A549 (cell line): ENCODE results near the gene LIMCH1.

Experiments
- BHLHE40 ChIP-seq: IDR thresholded peaks from 2 replicates; pipeline ENCODE4 v1.6.1; 2012; ENCODE audit warnings: low read depth, low read length, inconsistent platforms
- ESRRA ChIP-seq: fragments of 150-350 bp; IDR thresholded peaks from 2 replicates; pipeline ENCODE4 v1.6.1; 2014; ENCODE audit warnings: mild to moderate bottlenecking, low read length, borderline replicate concordance
- HEYL ChIP-seq: fragments of 250-450 bp; sonication (Bioruptor Pico); IDR thresholded peaks from 2 replicates; pipeline ENCODE4 v1.8.0; 2021; ENCODE audit warnings: mild to moderate bottlenecking, moderate library complexity
- MYC ChIP-seq: IDR thresholded peaks from 2 replicates; pipeline ENCODE4 v1.6.1; 2012; ENCODE audit warnings: mild to moderate bottlenecking, inconsistent platforms, low read length, improper control_type of control experiment, borderline replicate concordance
- POLR2A ChIP-seq: IDR thresholded peaks from 2 replicates; pipeline ENCODE4 v1.6.1; 2012; ENCODE audit warnings: mild to moderate bottlenecking, low read length
- RAD21 ChIP-seq, 2 experiments: fragments of >200 bp in 1 of 2; sonication (Bioruptor Twin) in 1 of 2; formaldehyde crosslinking in 1 of 2; IDR thresholded peaks in 1 of 2; conservative IDR thresholded peaks in 1 of 2; 2 replicates in 1 of 2; 3 replicates in 1 of 2; pipeline ENCODE4 v1.6.1; 2012 to 2018; ENCODE audit warnings: inconsistent platforms in 1 of 2
- RFX5 ChIP-seq: fragments of 450-650 bp; IDR thresholded peaks from 2 replicates; pipeline ENCODE4 v1.7.1; 2014; ENCODE audit warnings: antibody characterized with exemption, mild to moderate bottlenecking, moderate library complexity
- ZNF302 ChIP-seq: fragments of 250-450 bp; sonication (Bioruptor Pico); IDR thresholded peaks from 2 replicates; pipeline ENCODE4 v1.9.0; 2021; ENCODE audit warnings: inconsistent platforms, mild to moderate bottlenecking, moderate library complexity
- ZSCAN20 ChIP-seq: fragments of 250-450 bp; sonication (Bioruptor Pico); IDR thresholded peaks from 2 replicates; pipeline ENCODE4 v1.8.0; 2022; ENCODE audit warnings: mild to moderate bottlenecking, moderate library complexity
- TF ChIP-seq, protein P1 (sequence below): fragments of >200 bp; sonication (Bioruptor Twin); formaldehyde crosslinking; IDR thresholded peaks from 3 replicates; pipeline ENCODE4 v1.5.1; 2016
- TF ChIP-seq, protein P2 (sequence below): IDR thresholded peaks from 2 replicates; pipeline ENCODE4 v1.6.1; 2012

DNA sequence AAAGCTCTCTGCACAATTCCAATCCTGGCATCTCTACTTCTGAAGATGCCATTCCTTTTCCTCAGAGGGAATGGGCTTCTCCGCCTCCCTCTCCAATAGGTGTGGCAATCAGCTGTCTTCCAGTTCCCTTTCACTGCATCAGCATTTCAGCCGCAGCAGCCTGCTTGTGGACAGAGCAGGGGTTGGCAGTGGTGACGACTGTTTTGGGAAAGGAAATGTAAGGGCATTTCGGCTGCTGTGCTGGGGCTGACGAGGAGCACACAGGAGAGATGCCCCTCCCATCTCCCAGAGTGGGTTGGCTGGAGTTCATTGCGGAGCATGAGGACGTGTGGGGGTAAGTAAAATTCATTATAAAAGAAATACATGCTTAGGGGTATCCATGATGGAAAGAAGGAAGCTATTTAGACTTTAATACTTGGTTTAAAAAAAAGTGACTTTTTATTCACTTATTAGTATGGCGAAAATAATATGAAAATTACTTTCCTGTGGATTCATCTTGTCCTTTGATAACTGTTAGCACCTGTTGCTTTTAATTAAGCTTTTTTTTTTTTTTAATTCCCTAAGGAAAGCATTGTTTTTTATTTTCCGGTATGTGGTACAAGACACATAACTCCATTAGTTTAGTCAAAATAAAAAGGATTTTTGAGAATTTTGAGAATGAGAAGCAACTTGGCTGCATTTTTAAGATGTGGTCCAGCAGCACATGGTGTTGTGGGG lies at the start of gene LIMCH1:
- no peak for TF ChIP-seq MYC
- TF ChIP-seq, protein P1, sequence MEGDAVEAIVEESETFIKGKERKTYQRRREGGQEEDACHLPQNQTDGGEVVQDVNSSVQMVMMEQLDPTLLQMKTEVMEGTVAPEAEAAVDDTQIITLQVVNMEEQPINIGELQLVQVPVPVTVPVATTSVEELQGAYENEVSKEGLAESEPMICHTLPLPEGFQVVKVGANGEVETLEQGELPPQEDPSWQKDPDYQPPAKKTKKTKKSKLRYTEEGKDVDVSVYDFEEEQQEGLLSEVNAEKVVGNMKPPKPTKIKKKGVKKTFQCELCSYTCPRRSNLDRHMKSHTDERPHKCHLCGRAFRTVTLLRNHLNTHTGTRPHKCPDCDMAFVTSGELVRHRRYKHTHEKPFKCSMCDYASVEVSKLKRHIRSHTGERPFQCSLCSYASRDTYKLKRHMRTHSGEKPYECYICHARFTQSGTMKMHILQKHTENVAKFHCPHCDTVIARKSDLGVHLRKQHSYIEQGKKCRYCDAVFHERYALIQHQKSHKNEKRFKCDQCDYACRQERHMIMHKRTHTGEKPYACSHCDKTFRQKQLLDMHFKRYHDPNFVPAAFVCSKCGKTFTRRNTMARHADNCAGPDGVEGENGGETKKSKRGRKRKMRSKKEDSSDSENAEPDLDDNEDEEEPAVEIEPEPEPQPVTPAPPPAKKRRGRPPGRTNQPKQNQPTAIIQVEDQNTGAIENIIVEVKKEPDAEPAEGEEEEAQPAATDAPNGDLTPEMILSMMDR = no peak
- TF ChIP-seq RAD21 (conservative IDR thresholded peaks at IDR 0.05 in 1 of 2, IDR thresholded peaks at IDR 0.05 in 1 of 2) = no peak
- TF ChIP-seq ZSCAN20 (CRISPR knock-in tag) = no peak
- no peak for TF ChIP-seq RFX5
- TF ChIP-seq ESRRA = no peak
- TF ChIP-seq, protein P2, sequence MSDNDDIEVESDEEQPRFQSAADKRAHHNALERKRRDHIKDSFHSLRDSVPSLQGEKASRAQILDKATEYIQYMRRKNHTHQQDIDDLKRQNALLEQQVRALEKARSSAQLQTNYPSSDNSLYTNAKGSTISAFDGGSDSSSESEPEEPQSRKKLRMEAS = no peak
- TF ChIP-seq BHLHE40 = no peak
- no peak for TF ChIP-seq POLR2A
- no peak for TF ChIP-seq ZNF302 (CRISPR knock-in tag)
- no peak for TF ChIP-seq HEYL
